Measurements from ENCODE around the gene HCLS1. TPM values are rescaled to one million over a fixed set of nuclear protein-coding genes. Genes with fewer than 3 reads are reported as not detected.
"Not testable (repeated sequence)": the region's sequence is repeated elsewhere in the genome, so short reads cannot be mapped to it uniquely, and the experiment has no call there.

Gene HCLS1
- total RNA-seq, 1 experiment from 2014 or later, result 203 TPM

DNA sequence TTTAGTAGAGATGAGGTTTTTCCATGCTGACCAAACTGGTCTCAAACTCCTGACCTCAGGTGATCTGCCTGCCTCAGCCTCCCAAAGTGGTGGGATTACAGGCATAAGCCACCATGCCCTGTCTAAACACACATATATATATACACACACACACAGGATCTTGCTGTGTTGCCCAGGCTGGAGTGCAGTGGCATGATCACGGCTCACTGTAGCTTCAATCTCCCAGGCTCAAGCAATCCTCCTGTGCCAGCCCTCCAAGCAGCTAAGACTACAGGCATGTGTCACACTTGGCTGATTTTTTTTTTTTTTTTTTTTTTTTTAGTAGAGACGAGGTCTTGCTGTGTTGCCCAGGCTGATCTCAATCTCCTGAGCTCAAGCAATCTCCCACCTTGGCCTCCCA lies 60.8 kb downstream of the HCLS1 start:
- H3K36me3 ChIP-seq (ENCODE audit: insufficient read depth, low read length); H3K9me3 ChIP-seq (ENCODE audit: low read length); H4K20me1 ChIP-seq (ENCODE audit: insufficient read depth, low read depth, low read length); H3K79me2 ChIP-seq (ENCODE audit: low read length); H3K4me2 ChIP-seq (ENCODE audit: low read depth, low read length, poor library complexity, severe bottlenecking); H3K27me3 ChIP-seq (ENCODE audit: low read length); DNase-seq; H2AFZ ChIP-seq (ENCODE audit: low read length); H3K9ac ChIP-seq (ENCODE audit: low read length); H3K9me2 ChIP-seq (replicated peaks; ENCODE audit: insufficient read depth, low read length); H3K4me1 ChIP-seq (ENCODE audit: low read length); H3K27ac ChIP-seq (ENCODE audit: low read length); H3K4me3 ChIP-seq (ENCODE audit: low read length): not testable (repeated sequence)

DNA sequence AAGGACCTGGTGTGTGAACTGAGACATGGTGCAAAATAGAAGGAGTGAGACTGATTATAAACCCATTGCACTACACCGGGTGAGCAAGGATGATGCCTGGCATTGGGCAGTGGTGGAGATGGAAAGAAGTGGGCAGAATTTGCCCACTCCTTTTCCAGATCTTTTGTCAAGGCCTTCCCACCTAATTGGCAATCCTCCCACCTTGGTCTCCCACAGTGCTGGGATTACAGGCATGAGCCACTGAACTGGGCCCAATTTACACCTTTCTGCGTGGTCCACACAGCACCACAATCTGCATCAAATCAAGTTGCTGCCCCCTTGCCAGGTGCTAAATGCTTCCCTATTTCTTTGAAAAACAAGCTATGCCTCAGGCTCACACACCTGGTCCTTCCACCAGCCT lies 62.1 kb downstream of the HCLS1 start:
- H3K9me2 ChIP-seq (replicated peaks; ENCODE audit: insufficient read depth, low read length), result no peaks in the 10 kb centered on the region
- no peak for DNase-seq

DNA sequence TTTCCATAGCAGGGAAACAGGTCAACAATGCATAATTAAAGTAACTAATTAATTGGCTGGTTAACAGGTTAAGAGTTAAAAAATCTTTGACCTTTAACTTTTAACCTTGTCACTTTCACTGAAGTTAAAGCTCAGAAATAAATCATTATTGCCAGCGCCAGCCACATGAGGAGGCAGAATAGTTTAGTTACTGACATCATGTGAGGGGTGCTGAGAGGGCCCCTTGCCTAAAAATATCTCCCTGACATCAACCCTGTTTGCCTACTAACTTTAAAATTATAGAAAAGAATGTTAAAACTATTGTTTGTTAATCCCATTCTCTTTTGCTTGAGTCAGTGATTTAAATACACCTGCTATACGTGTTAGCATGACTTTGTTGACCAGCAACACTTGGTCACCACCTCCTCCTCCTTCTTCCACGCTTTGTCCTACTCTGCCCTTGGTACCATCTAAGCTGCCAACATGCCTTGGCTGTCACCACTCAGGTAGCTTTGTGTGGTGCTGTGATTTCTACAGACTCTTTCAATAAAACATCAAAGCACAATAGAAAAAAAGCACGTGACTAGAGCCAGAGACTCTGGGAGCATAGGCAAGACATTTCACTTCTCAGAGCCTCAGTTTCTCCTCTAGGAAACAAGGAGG lies 64.8 kb downstream of the HCLS1 start:
- Histone ChIP-seq H3K79me2 (ENCODE audit: low read length) (no peaks in the 10 kb centered on the region), H3K9me2 (replicated peaks; ENCODE audit: insufficient read depth, low read length) (no peaks in the 10 kb centered on the region), H2AFZ (ENCODE audit: low read length) (no peak overlapping the region), H3K27ac (ENCODE audit: low read length) (no peak overlapping the region), H3K27me3 (ENCODE audit: low read length) (no peaks in the 10 kb centered on the region), H4K20me1 (ENCODE audit: insufficient read depth, low read depth, low read length) (no peaks in the 10 kb centered on the region), H3K4me3 (ENCODE audit: low read length) (no peak overlapping the region), H3K9me3 (ENCODE audit: low read length) (no peaks in the 10 kb centered on the region), H3K4me2 (ENCODE audit: low read depth, low read length, poor library complexity, severe bottlenecking) (no peak overlapping the region), H3K9ac (ENCODE audit: low read length) (no peak overlapping the region), H3K36me3 (ENCODE audit: insufficient read depth, low read length) (no peaks in the 10 kb centered on the region), H3K4me1 (ENCODE audit: low read length) (peaks cover 39% of the 10 kb centered on the region)
- no peak for DNase-seq

More for the DNA sequence above, 62.1 kb downstream of the HCLS1 start:
- Histone ChIP-seq H3K27me3 (ENCODE audit: low read length) (no peaks in the 10 kb centered on the region), H3K4me2 (ENCODE audit: low read depth, low read length, poor library complexity, severe bottlenecking) (no peak overlapping the region), H4K20me1 (ENCODE audit: insufficient read depth, low read depth, low read length) (no peaks in the 10 kb centered on the region), H3K9me3 (ENCODE audit: low read length) (no peaks in the 10 kb centered on the region), H3K79me2 (ENCODE audit: low read length) (no peaks in the 10 kb centered on the region), H3K4me1 (ENCODE audit: low read length) (peaks cover 15% of the 10 kb centered on the region), H3K9ac (ENCODE audit: low read length) (no peak overlapping the region), H3K27ac (ENCODE audit: low read length) (no peak overlapping the region), H3K4me3 (ENCODE audit: low read length) (no peak overlapping the region), H3K36me3 (ENCODE audit: insufficient read depth, low read length) (no peaks in the 10 kb centered on the region), H2AFZ (ENCODE audit: low read length) (no peak overlapping the region)

DNA sequence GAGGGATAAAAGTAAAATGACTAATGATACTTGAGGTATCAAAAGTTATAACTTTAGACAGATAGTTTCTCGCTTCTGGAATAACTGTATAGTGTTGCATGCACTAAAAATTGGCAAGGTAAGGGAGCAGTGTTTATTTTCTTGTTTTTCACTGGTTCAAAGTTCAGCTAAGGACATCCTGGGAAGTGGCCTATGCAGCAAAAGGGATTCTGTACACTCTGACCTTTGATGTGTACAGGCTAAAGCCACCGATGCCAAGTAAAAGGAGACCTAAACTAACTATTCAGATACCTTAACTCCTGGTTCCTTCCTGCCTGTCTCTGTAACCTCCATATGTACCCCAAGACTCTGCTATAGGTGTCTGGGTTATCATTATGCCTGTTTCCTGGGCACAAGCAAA lies 65.9 kb downstream of the HCLS1 start:
- Histone ChIP-seq H3K27ac (ENCODE audit: low read length) (no peak overlapping the region), H3K36me3 (ENCODE audit: insufficient read depth, low read length) (no peaks in the 10 kb centered on the region), H3K9ac (ENCODE audit: low read length) (no peak overlapping the region), H3K4me3 (ENCODE audit: low read length) (no peak overlapping the region), H3K4me1 (ENCODE audit: low read length) (peaks cover 39% of the 10 kb centered on the region), H2AFZ (ENCODE audit: low read length) (no peak overlapping the region), H3K27me3 (ENCODE audit: low read length) (no peaks in the 10 kb centered on the region), H3K9me2 (replicated peaks; ENCODE audit: insufficient read depth, low read length) (no peaks in the 10 kb centered on the region), H3K79me2 (ENCODE audit: low read length) (no peaks in the 10 kb centered on the region), H3K9me3 (ENCODE audit: low read length) (no peaks in the 10 kb centered on the region), H3K4me2 (ENCODE audit: low read depth, low read length, poor library complexity, severe bottlenecking) (no peak overlapping the region), H4K20me1 (ENCODE audit: insufficient read depth, low read depth, low read length) (no peaks in the 10 kb centered on the region)
- DNase-seq, result no peak

DNA sequence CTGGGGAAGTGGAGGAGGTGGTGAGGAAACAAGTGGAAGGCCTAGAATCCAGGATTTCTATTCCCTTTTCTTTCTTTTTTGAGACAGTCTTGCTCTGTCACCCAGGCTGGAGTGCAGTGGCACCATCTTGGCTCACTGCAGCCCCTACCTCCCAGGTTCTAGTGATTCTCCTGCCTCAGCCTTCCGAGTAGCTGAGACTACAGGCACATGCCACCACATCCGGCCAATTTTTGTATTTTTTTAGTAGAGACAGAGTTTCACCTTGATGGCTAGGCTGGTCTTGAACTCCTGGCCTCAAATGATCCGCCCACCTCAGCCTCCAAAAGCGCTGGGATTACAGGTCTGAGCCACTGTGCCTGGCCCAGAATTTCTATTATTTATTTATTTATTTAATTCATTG lies 66.9 kb downstream of the HCLS1 start:
- H3K79me2 ChIP-seq (ENCODE audit: low read length); H4K20me1 ChIP-seq (ENCODE audit: insufficient read depth, low read depth, low read length); DNase-seq; H3K27me3 ChIP-seq (ENCODE audit: low read length); H3K9me3 ChIP-seq (ENCODE audit: low read length); H3K9ac ChIP-seq (ENCODE audit: low read length); H3K36me3 ChIP-seq (ENCODE audit: insufficient read depth, low read length); H3K9me2 ChIP-seq (replicated peaks; ENCODE audit: insufficient read depth, low read length): not testable (repeated sequence)
- Histone ChIP-seq H3K4me3 (ENCODE audit: low read length) (peak overlapping the region; percentile 64; the same call in 1 of the 2 replicates), H3K27ac (ENCODE audit: low read length) (peak overlapping the region; percentile 81; the same call in 1 of the 2 replicates), H3K4me1 (ENCODE audit: low read length) (peaks cover 39% of the 10 kb centered on the region), H3K4me2 (ENCODE audit: low read depth, low read length, poor library complexity, severe bottlenecking) (peak overlapping the region; percentile 78), H2AFZ (ENCODE audit: low read length) (peak overlapping the region; percentile 83; the same call in 1 of the 2 replicates)

DNA sequence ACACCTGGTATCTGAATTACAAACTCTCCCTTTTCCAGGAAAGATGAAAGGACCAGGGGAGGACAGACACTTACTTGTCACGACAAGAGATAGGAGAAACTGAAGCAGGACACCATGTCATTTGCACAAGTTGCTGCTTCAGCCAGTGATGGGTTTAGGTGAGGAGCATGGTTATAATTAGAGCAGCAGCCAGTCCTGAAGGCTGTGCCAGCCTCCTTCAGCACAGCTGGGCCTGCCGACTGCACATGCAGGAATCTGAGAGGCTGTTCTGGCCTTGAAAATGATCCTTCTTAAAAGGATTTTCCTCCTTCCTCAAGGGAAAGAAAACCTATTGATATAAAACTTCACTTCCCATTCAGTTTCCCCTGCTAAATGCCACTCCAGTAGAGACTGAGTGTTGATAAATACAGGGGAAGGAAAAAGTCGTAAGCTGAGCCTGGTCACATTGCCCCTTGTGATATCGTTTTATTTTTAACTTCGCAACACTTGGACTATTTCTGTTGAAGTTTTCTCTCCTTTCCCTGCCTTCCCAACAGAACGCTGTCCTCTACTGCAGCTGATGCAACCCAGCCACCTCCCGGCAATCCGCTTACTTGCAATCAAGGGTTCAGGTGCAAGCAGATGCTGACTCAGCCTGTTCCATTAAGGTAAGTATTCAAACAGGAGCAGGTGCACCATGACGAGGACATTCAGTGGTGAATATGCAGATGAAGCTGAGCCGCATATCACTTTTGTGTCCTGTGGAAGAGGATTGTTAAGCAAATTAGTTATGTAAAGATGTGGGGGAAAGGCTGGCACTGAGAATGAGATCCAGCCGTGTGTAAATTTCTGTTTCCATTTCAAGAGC lies 67.6 kb downstream of the HCLS1 start, which contains the start of gene FBXO40:
Gene FBXO40, plus strand, starts transcription at position 524 of the 847 bp plus-strand sequence. CDS start 27,197 bp downstream, outside the sequence.
- Histone ChIP-seq H3K79me2 (ENCODE audit: low read length) (no peaks in the 10 kb centered on the region), H3K27me3 (ENCODE audit: low read length) (no peaks in the 10 kb centered on the region), H3K36me3 (ENCODE audit: insufficient read depth, low read length) (no peaks in the 10 kb centered on the region), H4K20me1 (ENCODE audit: insufficient read depth, low read depth, low read length) (no peaks in the 10 kb centered on the region), H3K4me3 (ENCODE audit: low read length) (peak within 1 kb of the TSS; percentile 64), H3K4me1 (ENCODE audit: low read length) (peaks cover 39% of the 10 kb centered on the region), H3K27ac (ENCODE audit: low read length) (peak within 1 kb of the TSS; percentile 81), H3K9me3 (ENCODE audit: low read length) (no peaks in the 10 kb centered on the region), H3K9me2 (replicated peaks; ENCODE audit: insufficient read depth, low read length) (no peaks in the 10 kb centered on the region), H2AFZ (ENCODE audit: low read length) (peak within 1 kb of the TSS; percentile 83), H3K9ac (ENCODE audit: low read length) (peak within 1 kb of the TSS; percentile 62), H3K4me2 (ENCODE audit: low read depth, low read length, poor library complexity, severe bottlenecking) (peak within 1 kb of the TSS; percentile 78)
- DNase-seq, result peak; percentile 77

DNA sequence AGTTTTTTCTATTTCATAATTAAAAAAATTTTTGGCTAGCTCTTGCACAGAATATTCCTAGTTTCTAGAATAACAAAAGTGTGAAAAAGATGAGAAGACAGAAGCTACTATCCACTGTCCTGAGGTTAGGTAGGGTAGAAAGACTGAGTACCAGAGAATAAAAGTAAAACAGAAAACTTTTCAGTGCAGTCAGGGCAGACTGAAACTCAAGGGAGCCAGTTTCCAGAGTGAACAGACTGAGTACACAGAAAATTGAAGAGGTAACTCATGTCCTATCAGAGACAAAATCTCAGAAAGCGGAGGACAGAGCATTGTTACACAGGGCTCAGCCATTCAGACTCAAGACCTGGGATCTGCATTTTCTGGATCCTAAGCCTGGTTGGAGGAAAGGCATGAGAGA lies 76.3 kb downstream of the HCLS1 start:
- no peaks in the 10 kb centered on the region for H3K36me3 ChIP-seq (ENCODE audit: insufficient read depth, low read length)
- H3K79me2 ChIP-seq (ENCODE audit: low read length), result no peaks in the 10 kb centered on the region
- no peak overlapping the region for H3K9ac ChIP-seq (ENCODE audit: low read length)
- no peak for DNase-seq
- no peaks in the 10 kb centered on the region for H3K9me2 ChIP-seq (replicated peaks; ENCODE audit: insufficient read depth, low read length)
- H3K4me2 ChIP-seq (ENCODE audit: low read depth, low read length, poor library complexity, severe bottlenecking), result no peak overlapping the region
- no peak overlapping the region for H2AFZ ChIP-seq (ENCODE audit: low read length)
- no peaks in the 10 kb centered on the region for H3K4me1 ChIP-seq (ENCODE audit: low read length)
- H3K27me3 ChIP-seq (ENCODE audit: low read length), result no peaks in the 10 kb centered on the region
- H3K4me3 ChIP-seq (ENCODE audit: low read length), result no peak overlapping the region
- H3K9me3 ChIP-seq (ENCODE audit: low read length), result no peaks in the 10 kb centered on the region
- H4K20me1 ChIP-seq (ENCODE audit: insufficient read depth, low read depth, low read length), result no peaks in the 10 kb centered on the region
- H3K27ac ChIP-seq (ENCODE audit: low read length), result no peak overlapping the region

DNA sequence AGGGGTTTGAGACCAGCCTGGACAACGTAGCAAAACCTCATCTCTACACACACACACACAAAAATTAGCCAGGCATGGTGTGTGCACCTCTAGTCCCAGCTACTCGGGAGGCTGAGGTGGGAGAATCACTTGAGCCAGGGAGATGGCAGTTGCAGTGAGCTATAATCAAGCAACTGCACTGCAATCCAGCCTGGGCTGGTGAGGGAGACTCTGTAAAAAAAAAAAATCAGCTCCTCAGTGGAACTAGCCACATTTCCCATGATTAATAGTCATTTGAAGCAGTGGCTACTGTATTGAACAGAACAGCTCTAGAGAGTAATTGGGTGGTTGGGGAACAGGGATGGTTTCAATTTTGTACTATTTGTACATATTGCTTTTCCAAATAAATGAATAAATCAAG lies 79.0 kb downstream of the HCLS1 start:
- Histone ChIP-seq H3K9me3 (ENCODE audit: low read length) (no peaks in the 10 kb centered on the region), H3K79me2 (ENCODE audit: low read length) (no peaks in the 10 kb centered on the region), H3K36me3 (ENCODE audit: insufficient read depth, low read length) (no peaks in the 10 kb centered on the region), H3K4me2 (ENCODE audit: low read depth, low read length, poor library complexity, severe bottlenecking) (no peak overlapping the region), H3K9ac (ENCODE audit: low read length) (no peak overlapping the region), H3K4me1 (ENCODE audit: low read length) (no peaks in the 10 kb centered on the region), H3K27ac (ENCODE audit: low read length) (no peak overlapping the region), H3K4me3 (ENCODE audit: low read length) (no peak overlapping the region), H2AFZ (ENCODE audit: low read length) (no peak overlapping the region), H4K20me1 (ENCODE audit: insufficient read depth, low read depth, low read length) (no peaks in the 10 kb centered on the region), H3K9me2 (replicated peaks; ENCODE audit: insufficient read depth, low read length) (no peaks in the 10 kb centered on the region), H3K27me3 (ENCODE audit: low read length) (no peaks in the 10 kb centered on the region)
- no peak for DNase-seq
